Measurements from ENCODE around the gene SHC2. TPM values are rescaled to one million over a fixed set of nuclear protein-coding genes. Genes with fewer than 3 reads are reported as not detected.
"Not testable (repeated sequence)": the region's sequence is repeated elsewhere in the genome, so short reads cannot be mapped to it uniquely, and the experiment has no call there.

SHC2 gene
- total RNA-seq, 1 donor from 2014 or later = 26.0 TPM

GRCh38 chr19:485077-485476 is 24.2 kb upstream of the SHC2 start:
- Histone ChIP-seq H3K9me3 (no peaks in the 10 kb centered on the region), H3K27me3 (no peaks in the 10 kb centered on the region), H3K36me3 (no peaks in the 10 kb centered on the region), H3K4me1 (peaks cover 18% of the 10 kb centered on the region), H3K27ac (no peak overlapping the region), H3K4me3 (no peak overlapping the region)
- DNase-seq (ENCODE audit: extremely low spot score in 2 of 2) = no peak
- intact Hi-C loops (cut with DNase I) = no loop called here
- TF ChIP-seq POLR2A (IDR thresholded peaks at IDR 0.05) (no peak), POLR2AphosphoS5 (IDR thresholded peaks at IDR 0.05; ENCODE audit: insufficient read depth in 1 of 2, low read depth in 1 of 2) (no peak)
- TF ChIP-seq, protein P1, sequence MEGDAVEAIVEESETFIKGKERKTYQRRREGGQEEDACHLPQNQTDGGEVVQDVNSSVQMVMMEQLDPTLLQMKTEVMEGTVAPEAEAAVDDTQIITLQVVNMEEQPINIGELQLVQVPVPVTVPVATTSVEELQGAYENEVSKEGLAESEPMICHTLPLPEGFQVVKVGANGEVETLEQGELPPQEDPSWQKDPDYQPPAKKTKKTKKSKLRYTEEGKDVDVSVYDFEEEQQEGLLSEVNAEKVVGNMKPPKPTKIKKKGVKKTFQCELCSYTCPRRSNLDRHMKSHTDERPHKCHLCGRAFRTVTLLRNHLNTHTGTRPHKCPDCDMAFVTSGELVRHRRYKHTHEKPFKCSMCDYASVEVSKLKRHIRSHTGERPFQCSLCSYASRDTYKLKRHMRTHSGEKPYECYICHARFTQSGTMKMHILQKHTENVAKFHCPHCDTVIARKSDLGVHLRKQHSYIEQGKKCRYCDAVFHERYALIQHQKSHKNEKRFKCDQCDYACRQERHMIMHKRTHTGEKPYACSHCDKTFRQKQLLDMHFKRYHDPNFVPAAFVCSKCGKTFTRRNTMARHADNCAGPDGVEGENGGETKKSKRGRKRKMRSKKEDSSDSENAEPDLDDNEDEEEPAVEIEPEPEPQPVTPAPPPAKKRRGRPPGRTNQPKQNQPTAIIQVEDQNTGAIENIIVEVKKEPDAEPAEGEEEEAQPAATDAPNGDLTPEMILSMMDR (IDR thresholded peaks at IDR 0.05) = no peak

GRCh38 chr19:484494-484893 is 23.7 kb upstream of the SHC2 start:
- H3K27me3 ChIP-seq = no peaks in the 10 kb centered on the region
- no peaks in the 10 kb centered on the region for H3K9me3 ChIP-seq
- intact Hi-C loops (cut with DNase I) = no loop called here
- no peak for DNase-seq (ENCODE audit: extremely low spot score in 2 of 2)
- H3K27ac ChIP-seq = no peak overlapping the region
- H3K36me3 ChIP-seq = no peaks in the 10 kb centered on the region
- TF ChIP-seq POLR2A (IDR thresholded peaks at IDR 0.05) (no peak), POLR2AphosphoS5 (IDR thresholded peaks at IDR 0.05; ENCODE audit: insufficient read depth in 1 of 2, low read depth in 1 of 2) (no peak)
- TF ChIP-seq, protein P1 (IDR thresholded peaks at IDR 0.05) = no peak
- peaks cover 14% of the 10 kb centered on the region for H3K4me1 ChIP-seq
- H3K4me3 ChIP-seq = no peak overlapping the region

GRCh38 chr19:483332-484072 is 22.7 kb upstream of the SHC2 start:
- no peaks in the 10 kb centered on the region for H3K27me3 ChIP-seq
- no peaks in the 10 kb centered on the region for H3K9me3 ChIP-seq
- no peaks in the 10 kb centered on the region for H3K36me3 ChIP-seq
- H3K4me3 ChIP-seq = no peak overlapping the region
- TF ChIP-seq POLR2AphosphoS5 (IDR thresholded peaks at IDR 0.05; ENCODE audit: insufficient read depth in 1 of 2, low read depth in 1 of 2) (no peak), POLR2A (IDR thresholded peaks at IDR 0.05) (no peak)
- TF ChIP-seq, protein P1 (IDR thresholded peaks at IDR 0.05) = no peak
- no peak for DNase-seq (ENCODE audit: extremely low spot score in 2 of 2)
- intact Hi-C loops (cut with DNase I) = no loop called here
- no peak overlapping the region for H3K27ac ChIP-seq
- H3K4me1 ChIP-seq = peaks cover 10% of the 10 kb centered on the region

- no peaks in the 10 kb centered on the region for H3K9me3 ChIP-seq
- intact Hi-C loops (cut with DNase I) = no loop called here
- no peaks in the 10 kb centered on the region for H3K27me3 ChIP-seq
- TF ChIP-seq, protein P1 (IDR thresholded peaks at IDR 0.05) = no peak
- TF ChIP-seq POLR2AphosphoS5 (IDR thresholded peaks at IDR 0.05; ENCODE audit: insufficient read depth in 1 of 2, low read depth in 1 of 2) (no peak), POLR2A (IDR thresholded peaks at IDR 0.05) (no peak)
- DNase-seq (ENCODE audit: extremely low spot score in 2 of 2) = no peak
- no peaks in the 10 kb centered on the region for H3K36me3 ChIP-seq
- H3K4me3 ChIP-seq = no peak overlapping the region
- H3K4me1 ChIP-seq = no peaks in the 10 kb centered on the region
- H3K27ac ChIP-seq = no peak overlapping the region
Observed at GRCh38 chr19:482186-483041, 21.6 kb upstream of the SHC2 start.

GRCh38 chr19:481100-481499 is 20.3 kb upstream of the SHC2 start:
- H3K27ac ChIP-seq; H3K4me1 ChIP-seq; H3K4me3 ChIP-seq; H3K27me3 ChIP-seq; H3K9me3 ChIP-seq; DNase-seq (ENCODE audit: extremely low spot score in 2 of 2); H3K36me3 ChIP-seq; intact Hi-C loops (cut with DNase I): not testable (repeated sequence)

Measured in vagina (tissue), 2 donors.